Subcutaneous abdominal adipose tissue (tissue), 5 donors: ENCODE measurements around the gene KLHL30.

Experiments used
- H3K27ac ChIP-seq: one replicate; pipeline ENCODE4 v1.7.0; 2013; ENCODE audit warnings: low read depth, mild to moderate bottlenecking, inconsistent platforms, low read length, moderate library complexity
- H3K27me3 ChIP-seq, 5 donors: one replicate each; pipeline ENCODE4 v1.7.0; 2013; ENCODE audit warnings: low read length in 5 of 5, inconsistent platforms in 1 of 5; ENCODE audit not compliant: control insufficient read depth in 5 of 5, insufficient read depth in 4 of 5
- H3K36me3 ChIP-seq, 5 donors: one replicate each; pipeline ENCODE4 v1.7.0; 2013; ENCODE audit warnings: low read length in 5 of 5; ENCODE audit not compliant: control insufficient read depth in 5 of 5, insufficient read depth in 5 of 5
- H3K4me1 ChIP-seq, 5 donors: one replicate each; pipeline ENCODE4 v1.7.0; 2013; ENCODE audit warnings: low read length in 5 of 5, mild to moderate bottlenecking in 3 of 5, moderate library complexity in 1 of 5; ENCODE audit not compliant: control insufficient read depth in 5 of 5, insufficient read depth in 5 of 5
- H3K4me3 ChIP-seq, 5 donors: one replicate each; pipeline ENCODE4 v1.7.0; 2013; ENCODE audit warnings: low read length in 5 of 5, low read depth in 1 of 5
- H3K9ac ChIP-seq, 5 donors: one replicate each; pipeline ENCODE4 v1.7.0; 2013; ENCODE audit warnings: low read length in 5 of 5, mild to moderate bottlenecking in 4 of 5, moderate library complexity in 3 of 5
- H3K9me3 ChIP-seq, 5 donors: one replicate each; pipeline ENCODE4 v1.7.0; 2013; ENCODE audit warnings: low read length in 5 of 5; ENCODE audit not compliant: control insufficient read depth in 5 of 5
- donor health status: healthy.
- donor health status: healthy.
- donor health status: healthy.
- donor health status: healthy.
- donor health status: healthy.

The KLHL30 gene

GRCh38 chr2:238141541-238142318 is 3.3 kb downstream of the KLHL30 start:
- Histone ChIP-seq H3K9ac (peak overlapping the region in 1 of 5 donors; percentile 31), H3K4me3 (peak overlapping the region in 1 of 5 donors; percentile 22), H3K27ac (no peak overlapping the region), H3K36me3 (peaks cover 0 to 14% (median 0%) of the 10 kb centered on the region in 5 donors), H3K9me3 (no peaks in the 10 kb centered on the region), H3K4me1 (peaks cover 3 to 76% (median 50%) of the 10 kb centered on the region in 5 donors), H3K27me3 (no peaks in the 10 kb centered on the region)

GRCh38 chr2:238142382-238143205 is 4.1 kb downstream of the KLHL30 start:
- peaks cover 0 to 14% (median 0%) of the 10 kb centered on the region in 5 donors for H3K36me3 ChIP-seq
- peak overlapping the region in 1 of 5 donors; percentile 31 for H3K9ac ChIP-seq
- peak overlapping the region in 1 of 5 donors; percentile 22 for H3K4me3 ChIP-seq
- no peaks in the 10 kb centered on the region for H3K27me3 ChIP-seq
- H3K4me1 ChIP-seq, result peaks cover 3 to 67% (median 44%) of the 10 kb centered on the region in 5 donors
- H3K9me3 ChIP-seq, result no peaks in the 10 kb centered on the region
- H3K27ac ChIP-seq, result no peak overlapping the region

- Histone ChIP-seq H3K36me3 (peaks cover 0 to 14% (median 0%) of the 10 kb centered on the region in 5 donors), H3K9ac (no peak overlapping the region), H3K27me3 (no peaks in the 10 kb centered on the region), H3K27ac (no peak overlapping the region), H3K9me3 (no peaks in the 10 kb centered on the region), H3K4me1 (peaks cover 3 to 59% (median 39%) of the 10 kb centered on the region in 5 donors), H3K4me3 (no peak overlapping the region)
These were observed 4.9 kb downstream of the KLHL30 start for GRCh38 chr2:238143239-238143951.

GRCh38 chr2:238144262-238144661 is 5.8 kb downstream of the KLHL30 start:
- peaks cover 0 to 14% (median 0%) of the 10 kb centered on the region in 5 donors for H3K36me3 ChIP-seq
- no peaks in the 10 kb centered on the region for H3K27me3 ChIP-seq
- H3K9ac ChIP-seq, result no peak overlapping the region
- no peak overlapping the region for H3K4me3 ChIP-seq
- no peaks in the 10 kb centered on the region for H3K9me3 ChIP-seq
- H3K4me1 ChIP-seq, result peaks cover 3 to 51% (median 30%) of the 10 kb centered on the region in 5 donors
- H3K27ac ChIP-seq, result no peak overlapping the region

- H3K9me3 ChIP-seq, result no peaks in the 10 kb centered on the region
- H3K4me3 ChIP-seq, result no peak overlapping the region
- peaks cover 0 to 14% (median 0%) of the 10 kb centered on the region in 5 donors for H3K36me3 ChIP-seq
- H3K27me3 ChIP-seq, result no peaks in the 10 kb centered on the region
- no peak overlapping the region for H3K9ac ChIP-seq
- peaks cover 3 to 43% (median 24%) of the 10 kb centered on the region in 5 donors for H3K4me1 ChIP-seq
- H3K27ac ChIP-seq, result no peak overlapping the region
These were observed 6.6 kb downstream of the KLHL30 start for GRCh38 chr2:238145046-238145445.

GRCh38 chr2:238145851-238146250 is 7.4 kb downstream of the KLHL30 start:
- no peak overlapping the region for H3K9ac ChIP-seq
- H3K4me1 ChIP-seq, result peaks cover 2 to 36% (median 24%) of the 10 kb centered on the region in 5 donors
- H3K27ac ChIP-seq, result no peak overlapping the region

GRCh38 chr2:238146884-238147544 is 8.5 kb downstream of the KLHL30 start:
- H3K4me1 ChIP-seq, result peaks cover 0 to 24% (median 16%) of the 10 kb centered on the region in 5 donors

More at GRCh38 chr2:238145851-238146250, 7.4 kb downstream of the KLHL30 start:
- Histone ChIP-seq H3K4me3 (no peak overlapping the region), H3K27me3 (no peaks in the 10 kb centered on the region), H3K36me3 (peaks cover 0 to 13% (median 0%) of the 10 kb centered on the region in 5 donors), H3K9me3 (no peaks in the 10 kb centered on the region)

GRCh38 chr2:238148981-238149380 is 10.5 kb downstream of the KLHL30 start:
- H3K27me3 ChIP-seq, result no peaks in the 10 kb centered on the region
- H3K36me3 ChIP-seq, result peaks cover 0 to 6% (median 0%) of the 10 kb centered on the region in 5 donors
- H3K9me3 ChIP-seq, result no peaks in the 10 kb centered on the region
- H3K4me3 ChIP-seq, result no peak overlapping the region
- no peak overlapping the region for H3K9ac ChIP-seq
- H3K4me1 ChIP-seq, result peaks cover 0 to 11% (median 4%) of the 10 kb centered on the region in 5 donors
- no peak overlapping the region for H3K27ac ChIP-seq

More at GRCh38 chr2:238146884-238147544, 8.5 kb downstream of the KLHL30 start:
- Histone ChIP-seq H3K4me3 (no peak overlapping the region), H3K36me3 (peaks cover 0 to 6% (median 0%) of the 10 kb centered on the region in 5 donors), H3K27ac (no peak overlapping the region), H3K9me3 (no peaks in the 10 kb centered on the region), H3K9ac (peak overlapping the region in 1 of 5 donors; percentile 9), H3K27me3 (no peaks in the 10 kb centered on the region)

GRCh38 chr2:238149841-238150572 is 11.5 kb downstream of the KLHL30 start:
- H3K9me3 ChIP-seq, result peaks cover 0 to 3% (median 0%) of the 10 kb centered on the region in 5 donors
- H3K36me3 ChIP-seq, result peaks cover 0 to 6% (median 0%) of the 10 kb centered on the region in 5 donors
- H3K27me3 ChIP-seq, result no peaks in the 10 kb centered on the region
- no peak overlapping the region for H3K9ac ChIP-seq
- H3K4me1 ChIP-seq, result peaks cover 0 to 10% (median 3%) of the 10 kb centered on the region in 5 donors
- no peak overlapping the region for H3K4me3 ChIP-seq
- no peak overlapping the region for H3K27ac ChIP-seq
